Nephron progenitor cell (in vitro differentiated cells): ENCODE data around the gene ENOX1.

ENCODE experiments used
- DNase-seq: peaks from one replicate; pipeline ENCODE4 v3.0.0; 2021
- H3K27ac Mint-ChIP-seq: 2 replicates; pipeline ENCODE4 v1.8.0; 2021; ENCODE audit warnings: mild to moderate bottlenecking, moderate library complexity, mixed read lengths
- H3K27me3 Mint-ChIP-seq: 2 replicates; pipeline ENCODE4 v1.8.0; 2021; ENCODE audit warnings: mild to moderate bottlenecking, low read depth, mixed read lengths; ENCODE audit not compliant: poor library complexity
- H3K36me3 Mint-ChIP-seq: 2 replicates; pipeline ENCODE4 v1.8.0; 2021; ENCODE audit warnings: low read depth, mixed read lengths
- H3K4me1 Mint-ChIP-seq: 2 replicates; pipeline ENCODE4 v1.8.0; 2021; ENCODE audit warnings: mixed read lengths
- H3K4me3 Mint-ChIP-seq: 2 replicates; pipeline ENCODE4 v1.8.0; 2021; ENCODE audit warnings: mild to moderate bottlenecking, moderate library complexity, mixed read lengths
- H3K9me3 Mint-ChIP-seq: 2 replicates; pipeline ENCODE4 v1.8.0; 2021; ENCODE audit warnings: mild to moderate bottlenecking, moderate library complexity, mixed read lengths
- CTCF ChIP-seq: fragments of 200-600 bp; sonication (generic); IDR thresholded peaks from 2 replicates; pipeline ENCODE4 v1.5.0; 2021; ENCODE audit warnings: antibody characterized with exemption

ENOX1 gene

GRCh38 chr13:43343645-43344044, 443.1 kb downstream of the ENOX1 start:
- TF ChIP-seq CTCF: no peak
- DNase-seq: no peak

DNA sequence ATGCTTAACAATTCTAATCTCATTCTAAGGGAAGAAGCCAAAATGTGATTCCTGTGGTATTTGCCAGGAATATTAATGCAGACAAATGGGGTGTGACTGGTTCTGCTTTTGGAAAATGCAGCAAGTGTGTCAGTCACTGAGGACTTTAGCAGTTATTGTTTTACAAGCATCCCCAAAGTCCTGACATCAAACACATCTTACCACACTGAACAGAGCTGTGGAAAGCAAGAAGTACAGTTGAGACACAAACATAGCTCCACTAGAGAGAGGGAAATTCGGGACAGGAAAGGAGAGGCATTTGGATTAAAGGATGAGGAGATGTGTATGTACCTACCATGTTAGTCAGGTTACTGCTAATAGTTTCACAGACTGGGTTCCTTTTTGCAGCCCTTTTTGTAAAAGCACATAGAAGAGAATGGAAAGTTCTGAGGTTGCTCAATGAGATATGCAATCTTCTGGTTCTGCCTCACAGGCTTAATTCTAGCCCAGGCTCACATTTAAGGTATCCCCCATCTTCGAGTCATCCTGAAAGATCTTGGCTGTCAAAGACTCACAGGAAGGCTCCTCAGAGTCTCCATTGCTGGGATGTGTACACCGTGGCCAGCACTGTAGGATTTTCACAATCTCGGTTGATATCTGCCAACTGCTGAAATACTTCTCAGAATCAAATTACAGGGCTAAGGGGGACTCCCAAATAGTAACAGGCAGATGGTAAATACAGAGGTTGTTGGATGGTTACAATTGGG, 446.8 kb downstream of the ENOX1 start:
- H3K4me3 Mint-ChIP-seq: no peak overlapping the region
- TF ChIP-seq CTCF: no peak
- H3K4me1 Mint-ChIP-seq: no peaks in the 10 kb centered on the region
- peaks cover 8% of the 10 kb centered on the region for H3K27me3 Mint-ChIP-seq
- no peak overlapping the region for H3K27ac Mint-ChIP-seq
- no peaks in the 10 kb centered on the region for H3K36me3 Mint-ChIP-seq
- DNase-seq: no peak
- H3K9me3 Mint-ChIP-seq: no peaks in the 10 kb centered on the region

More at GRCh38 chr13:43343645-43344044, 443.1 kb downstream of the ENOX1 start:
- Mint-ChIP-seq H3K4me1 (peaks cover 15% of the 10 kb centered on the region), H3K36me3 (no peaks in the 10 kb centered on the region), H3K27me3 (peaks cover 4% of the 10 kb centered on the region), H3K9me3 (no peaks in the 10 kb centered on the region), H3K4me3 (no peak overlapping the region), H3K27ac (no peak overlapping the region)

GRCh38 chr13:43339145-43339804, 447.5 kb downstream of the ENOX1 start:
- DNase-seq: no peak
- Mint-ChIP-seq H3K4me1 (no peaks in the 10 kb centered on the region), H3K27ac (no peak overlapping the region), H3K4me3 (no peak overlapping the region), H3K9me3 (no peaks in the 10 kb centered on the region), H3K36me3 (no peaks in the 10 kb centered on the region), H3K27me3 (peaks cover 8% of the 10 kb centered on the region)
- no peak for TF ChIP-seq CTCF

GRCh38 chr13:43335764-43336163, 451.0 kb downstream of the ENOX1 start:
- no peak for DNase-seq
- H3K4me3 Mint-ChIP-seq: no peak overlapping the region
- peaks cover 10% of the 10 kb centered on the region for H3K4me1 Mint-ChIP-seq
- TF ChIP-seq CTCF: no peak
- H3K36me3 Mint-ChIP-seq: no peaks in the 10 kb centered on the region
- no peak overlapping the region for H3K27ac Mint-ChIP-seq
- H3K9me3 Mint-ChIP-seq: no peaks in the 10 kb centered on the region
- peaks cover 5% of the 10 kb centered on the region for H3K27me3 Mint-ChIP-seq

DNA sequence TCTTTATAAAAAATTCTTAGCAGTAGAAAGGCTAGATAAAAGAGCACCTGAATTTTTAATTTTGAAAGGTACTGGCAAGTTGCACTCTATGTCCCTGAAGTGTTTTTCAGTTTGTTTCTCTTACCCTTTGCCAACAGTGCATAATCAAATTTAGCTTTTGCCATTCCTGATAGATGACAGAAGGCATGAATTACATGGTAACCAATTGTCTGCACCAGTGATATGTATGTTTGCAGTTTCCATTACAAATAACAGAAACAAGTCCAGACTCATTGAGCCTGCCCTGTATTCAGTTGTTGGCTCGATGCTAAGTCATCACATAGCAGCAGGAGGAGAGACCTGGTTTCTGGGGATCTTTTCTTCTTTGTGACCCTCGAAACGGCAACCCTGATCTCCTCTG, 453.6 kb downstream of the ENOX1 start:
- no peak overlapping the region for H3K27ac Mint-ChIP-seq
- no peak for TF ChIP-seq CTCF
- H3K9me3 Mint-ChIP-seq: no peaks in the 10 kb centered on the region
- peaks cover 4% of the 10 kb centered on the region for H3K27me3 Mint-ChIP-seq
- no peak overlapping the region for H3K4me3 Mint-ChIP-seq
- peaks cover 16% of the 10 kb centered on the region for H3K4me1 Mint-ChIP-seq
- no peak for DNase-seq
- no peaks in the 10 kb centered on the region for H3K36me3 Mint-ChIP-seq
